PFSK-1 (cell line): Measurements from ENCODE around the gene ITGA8.

Experiments used
- FOXP2 ChIP-seq: optimal IDR thresholded peaks from 2 replicates; pipeline ENCODE3; 2011; ENCODE audit warnings: borderline replicate concordance, control low read depth, inconsistent platforms; ENCODE audit not compliant: insufficient read depth; ENCODE audit errors: extremely low read length, extremely low read depth
- POLR2AphosphoS5 ChIP-seq: IDR thresholded peaks from 2 replicates; pipeline ENCODE4 v1.6.1; 2012; ENCODE audit warnings: low read depth, mild to moderate bottlenecking, control low read depth, low read length, moderate library complexity
- REST ChIP-seq, 2 experiments: IDR thresholded peaks; 2 replicates each; pipeline versions ENCODE4 v1.6.1 to v1.8.0; 2011 to 2012; ENCODE audit warnings: low read depth in 2 of 2, low read length in 2 of 2, control low read depth in 1 of 2, inconsistent platforms in 1 of 2, mild to moderate bottlenecking in 1 of 2, moderate library complexity in 1 of 2; ENCODE audit not compliant: insufficient read depth in 1 of 2
- SIN3A ChIP-seq: IDR thresholded peaks from 2 replicates; pipeline ENCODE4 v1.6.1; 2012; ENCODE audit warnings: mild to moderate bottlenecking, low read length, moderate library complexity, borderline replicate concordance; ENCODE audit not compliant: insufficient read depth
- TAF1 ChIP-seq: IDR thresholded peaks from 2 replicates; pipeline ENCODE4 v1.6.1; 2012; ENCODE audit warnings: low read length, control low read depth, borderline replicate concordance; ENCODE audit not compliant: insufficient read depth

Gene ITGA8

GRCh38 chr10:15661574-15661973 is 58.1 kb downstream of the ITGA8 start:
- TF ChIP-seq POLR2AphosphoS5 (no peak), TAF1 (no peak), FOXP2 (no peak), SIN3A (no peak)

GRCh38 chr10:15660990-15661389 is 58.7 kb downstream of the ITGA8 start:
- no peak for TF ChIP-seq REST (IDR thresholded peaks at IDR 0.05; ENCODE audit: insufficient read depth in 1 of 2, low read depth in 2 of 2, low read length in 2 of 2)
- no peak for TF ChIP-seq SIN3A
- no peak for TF ChIP-seq FOXP2
- TF ChIP-seq POLR2AphosphoS5: no peak
- no peak for TF ChIP-seq TAF1

GRCh38 chr10:15658069-15658702 is 61.5 kb downstream of the ITGA8 start:
- TF ChIP-seq FOXP2 (no peak), REST (IDR thresholded peaks at IDR 0.05; ENCODE audit: insufficient read depth in 1 of 2, low read depth in 2 of 2, low read length in 2 of 2) (no peak), TAF1 (no peak), SIN3A (no peak), POLR2AphosphoS5 (no peak)

- no peak for TF ChIP-seq REST (IDR thresholded peaks at IDR 0.05; ENCODE audit: insufficient read depth in 1 of 2, low read depth in 2 of 2, low read length in 2 of 2)
- TF ChIP-seq SIN3A: no peak
- TF ChIP-seq TAF1: no peak
- TF ChIP-seq FOXP2: no peak
- TF ChIP-seq POLR2AphosphoS5: no peak
These were observed 67.0 kb downstream of the ITGA8 start for GRCh38 chr10:15652757-15653156.

- no peak for TF ChIP-seq POLR2AphosphoS5
- no peak for TF ChIP-seq SIN3A
- no peak for TF ChIP-seq REST (IDR thresholded peaks at IDR 0.05; ENCODE audit: insufficient read depth in 1 of 2, low read depth in 2 of 2, low read length in 2 of 2)
- TF ChIP-seq FOXP2: no peak
- TF ChIP-seq TAF1: no peak
These were observed 67.6 kb downstream of the ITGA8 start for GRCh38 chr10:15652117-15652516.
